Prostate gland (tissue), 2 donors: ENCODE measurements around the gene NCF4. TPM values are rescaled to one million over a fixed set of nuclear protein-coding genes. Genes with fewer than 3 reads are reported as not detected.

Experiments used
- DNase-seq: peaks from one replicate; pipeline ENCODE4 v3.0.0-alpha.2; 2019; ENCODE audit warnings: low spot score
- H3K27ac ChIP-seq, 2 donors: fragments of 200-600 bp; sonication (generic); 2 replicates each; pipeline ENCODE4 v1.5.1; 2017 to 2019
- H3K27me3 ChIP-seq: fragments of 200-600 bp; sonication (generic); replicated peaks from 2 replicates; pipeline ENCODE4 v1.5.1; 2019; ENCODE audit not compliant: insufficient read depth
- H3K36me3 ChIP-seq, 2 donors: fragments of 200-600 bp; sonication (generic); 1 replicate in 1 of 2; 2 replicates in 1 of 2; pipeline versions ENCODE4 v1.5.1 to v1.8.1; 2017 to 2019
- H3K4me1 ChIP-seq: fragments of 200-600 bp; sonication (generic); replicated peaks from 2 replicates; pipeline ENCODE4 v1.5.1; 2019
- H3K4me3 ChIP-seq, 2 donors: fragments of 200-600 bp; sonication (generic); 2 replicates each; pipeline ENCODE4 v1.5.1; 2017 to 2019
- H3K9me3 ChIP-seq: fragments of 200-600 bp; sonication (generic); 2 replicates; pipeline ENCODE4 v1.5.1; 2017
- POLR2A ChIP-seq: fragments of 450-650 bp; IDR thresholded peaks from one replicate; pipeline ENCODE4 v1.6.1; 2016; ENCODE audit warnings: antibody characterized with exemption, mild to moderate bottlenecking
- POLR2AphosphoS5 ChIP-seq: sonication (generic); formaldehyde crosslinking; IDR thresholded peaks from one replicate; pipeline ENCODE4 v1.6.1; 2017; ENCODE audit warnings: antibody characterized with exemption
- WGBS: methylation state at CpG from one replicate; pipeline ENCODE4 v1.1.5; 2018; 5-methylcytosine and 5-hydroxymethylcytosine counted together
- intact Hi-C: fragments of 100-400 bp; cut with DNase I; formaldehyde crosslinking; loops from one replicate; pipeline ENCODE4 v1.14.2; 2022
- total RNA-seq, 2 donors: library from RNA; depleted of rRNA; stranded (reverse); fragments of >200 nt; gene quantifications; one replicate each; pipeline ENCODE4 v1.1.0, GENCODE V29; 2016
- TF ChIP-seq, protein P1 (sequence below), 4 experiments: fragments of 200-600 bp in 2 of 4; fragments of 450-650 bp in 2 of 4; sonication (generic) in 2 of 4; IDR thresholded peaks; 1 replicate in 3 of 4; 2 replicates in 1 of 4; pipeline ENCODE4 v1.5.1; 2016 to 2019; ENCODE audit warnings: antibody characterized with exemption in 4 of 4, mild to moderate bottlenecking in 2 of 4, moderate library complexity in 2 of 4

NCF4 gene
- total RNA-seq, 2 donors from 2014 or later, result 0.91 to 3.5 TPM

DNA sequence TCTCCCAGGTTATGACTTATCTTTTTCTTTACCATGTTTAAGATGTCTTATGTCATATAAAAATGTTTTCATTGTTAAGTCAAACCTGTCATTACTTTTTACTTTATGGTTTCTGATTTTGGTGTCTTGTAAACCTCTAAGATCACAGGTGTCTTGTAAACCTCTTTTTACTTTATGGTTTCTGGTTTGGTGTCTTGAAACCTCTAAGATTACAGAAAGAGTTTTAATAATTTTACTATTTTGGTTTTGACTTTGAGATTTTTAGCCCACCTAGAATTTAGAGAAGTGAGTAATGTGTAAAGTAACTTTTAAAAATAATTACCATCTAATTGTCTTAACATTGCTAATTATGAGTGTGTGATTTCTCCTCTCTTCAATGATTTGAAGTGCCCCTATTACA lies 55.2 kb downstream of the NCF4 start:
- no peak for DNase-seq
- intact Hi-C loops, result no loop called here
- Histone ChIP-seq H3K4me3 (no peak overlapping the region), H3K27ac (no peak overlapping the region), H3K27me3 (peaks cover 3% of the 10 kb centered on the region), H3K9me3 (no peaks in the 10 kb centered on the region), H3K4me1 (no peaks in the 10 kb centered on the region), H3K36me3 (no peaks in the 10 kb centered on the region)
- TF ChIP-seq POLR2AphosphoS5 (no peak), POLR2A (no peak)
- TF ChIP-seq, protein P1, sequence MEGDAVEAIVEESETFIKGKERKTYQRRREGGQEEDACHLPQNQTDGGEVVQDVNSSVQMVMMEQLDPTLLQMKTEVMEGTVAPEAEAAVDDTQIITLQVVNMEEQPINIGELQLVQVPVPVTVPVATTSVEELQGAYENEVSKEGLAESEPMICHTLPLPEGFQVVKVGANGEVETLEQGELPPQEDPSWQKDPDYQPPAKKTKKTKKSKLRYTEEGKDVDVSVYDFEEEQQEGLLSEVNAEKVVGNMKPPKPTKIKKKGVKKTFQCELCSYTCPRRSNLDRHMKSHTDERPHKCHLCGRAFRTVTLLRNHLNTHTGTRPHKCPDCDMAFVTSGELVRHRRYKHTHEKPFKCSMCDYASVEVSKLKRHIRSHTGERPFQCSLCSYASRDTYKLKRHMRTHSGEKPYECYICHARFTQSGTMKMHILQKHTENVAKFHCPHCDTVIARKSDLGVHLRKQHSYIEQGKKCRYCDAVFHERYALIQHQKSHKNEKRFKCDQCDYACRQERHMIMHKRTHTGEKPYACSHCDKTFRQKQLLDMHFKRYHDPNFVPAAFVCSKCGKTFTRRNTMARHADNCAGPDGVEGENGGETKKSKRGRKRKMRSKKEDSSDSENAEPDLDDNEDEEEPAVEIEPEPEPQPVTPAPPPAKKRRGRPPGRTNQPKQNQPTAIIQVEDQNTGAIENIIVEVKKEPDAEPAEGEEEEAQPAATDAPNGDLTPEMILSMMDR (IDR thresholded peaks at IDR 0.05), result no peak

DNA sequence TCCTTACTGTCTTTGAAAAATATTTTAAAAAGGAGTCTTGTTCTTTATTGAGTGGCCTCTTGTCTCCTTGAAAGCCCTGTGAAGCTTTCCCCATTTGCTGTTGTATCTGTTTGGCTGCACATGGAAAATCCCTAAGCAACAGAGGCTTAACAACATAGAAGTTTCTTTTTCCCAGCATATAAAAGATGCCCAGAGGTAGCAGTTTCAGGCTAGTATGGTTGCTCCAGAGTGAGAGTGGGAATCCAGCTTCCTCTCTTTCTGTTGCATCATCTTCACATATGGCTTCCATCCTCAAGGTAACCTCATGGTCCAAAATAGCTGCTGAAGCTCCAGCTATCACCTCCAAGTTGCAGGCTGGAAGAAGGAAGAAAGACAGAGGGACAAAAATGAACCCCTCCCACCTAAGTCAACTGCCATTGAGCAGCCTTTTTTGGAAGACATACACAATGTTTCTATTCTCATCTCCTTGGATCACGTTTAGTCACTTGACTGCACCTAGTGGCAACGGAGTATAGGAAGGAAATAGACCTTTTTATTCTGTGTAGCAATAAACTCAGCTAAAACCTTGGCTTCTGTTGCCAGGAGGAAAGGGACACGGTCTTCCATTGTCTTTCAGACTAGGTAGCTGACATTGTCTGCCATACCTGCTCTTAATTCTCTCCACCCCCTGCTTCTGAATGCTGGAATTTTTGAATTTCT lies 57.9 kb downstream of the NCF4 start:
- 78% methylated on average over 3 of the region's 3 CpGs for WGBS
- peaks cover 3% of the 10 kb centered on the region for H3K27me3 ChIP-seq
- no peaks in the 10 kb centered on the region for H3K36me3 ChIP-seq
- H3K4me1 ChIP-seq, result no peaks in the 10 kb centered on the region
- no peak overlapping the region for H3K27ac ChIP-seq
- intact Hi-C loops, result no loop called here
- H3K9me3 ChIP-seq, result no peaks in the 10 kb centered on the region
- TF ChIP-seq POLR2A, result no peak
- no peak for TF ChIP-seq POLR2AphosphoS5
- TF ChIP-seq, protein P1 (IDR thresholded peaks at IDR 0.05), result no peak
- DNase-seq, result no peak
- no peak overlapping the region for H3K4me3 ChIP-seq

DNA sequence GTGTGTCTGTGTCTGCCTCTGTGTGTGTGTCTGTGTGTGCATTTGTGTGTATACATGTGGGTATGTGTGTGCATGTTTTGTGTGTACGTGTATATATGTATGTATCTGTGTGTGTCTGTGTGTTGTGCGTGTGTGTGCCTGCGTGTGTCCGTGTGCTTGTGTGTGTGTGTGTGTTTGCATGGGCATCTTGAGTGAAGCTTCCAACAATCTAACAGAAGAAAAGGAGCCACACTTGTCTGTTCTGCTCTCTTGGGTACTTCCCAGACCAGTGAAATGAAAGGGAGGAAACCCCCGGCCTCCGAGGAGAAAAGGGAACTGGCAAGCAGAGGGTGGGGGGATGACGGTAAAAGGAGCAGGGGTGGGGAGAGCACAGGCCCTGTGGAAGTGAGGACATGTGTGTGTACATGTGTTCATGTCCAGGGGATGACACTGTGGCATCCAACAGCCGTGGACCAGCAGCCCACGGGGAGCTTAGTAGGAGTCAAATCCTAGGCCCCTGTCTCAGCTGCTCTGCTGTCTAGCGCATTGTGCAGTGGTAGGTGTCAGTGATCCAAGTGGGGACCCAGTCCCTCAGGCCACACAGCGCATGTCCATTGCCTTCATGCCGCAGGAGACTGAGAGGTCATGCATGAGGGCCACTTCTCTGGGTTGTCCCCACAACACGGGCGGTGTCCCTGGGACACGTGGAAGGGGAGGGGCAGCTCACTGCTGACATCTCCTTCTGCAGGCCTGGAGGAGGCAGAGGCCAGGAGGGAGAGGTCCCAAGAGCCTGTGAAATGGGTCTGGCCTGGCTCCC lies 60.7 kb downstream of the NCF4 start:
- 68% methylated on average over 15 of the region's 15 CpGs for WGBS
- Histone ChIP-seq H3K27ac (no peak overlapping the region), H3K4me1 (no peaks in the 10 kb centered on the region), H3K27me3 (no peaks in the 10 kb centered on the region), H3K36me3 (no peaks in the 10 kb centered on the region), H3K4me3 (no peak overlapping the region), H3K9me3 (no peaks in the 10 kb centered on the region)
- TF ChIP-seq POLR2AphosphoS5 (no peak), POLR2A (no peak)
- TF ChIP-seq, protein P1 (IDR thresholded peaks at IDR 0.05), result no peak
- intact Hi-C loops, result no loop called here
- DNase-seq, result no peak

DNA sequence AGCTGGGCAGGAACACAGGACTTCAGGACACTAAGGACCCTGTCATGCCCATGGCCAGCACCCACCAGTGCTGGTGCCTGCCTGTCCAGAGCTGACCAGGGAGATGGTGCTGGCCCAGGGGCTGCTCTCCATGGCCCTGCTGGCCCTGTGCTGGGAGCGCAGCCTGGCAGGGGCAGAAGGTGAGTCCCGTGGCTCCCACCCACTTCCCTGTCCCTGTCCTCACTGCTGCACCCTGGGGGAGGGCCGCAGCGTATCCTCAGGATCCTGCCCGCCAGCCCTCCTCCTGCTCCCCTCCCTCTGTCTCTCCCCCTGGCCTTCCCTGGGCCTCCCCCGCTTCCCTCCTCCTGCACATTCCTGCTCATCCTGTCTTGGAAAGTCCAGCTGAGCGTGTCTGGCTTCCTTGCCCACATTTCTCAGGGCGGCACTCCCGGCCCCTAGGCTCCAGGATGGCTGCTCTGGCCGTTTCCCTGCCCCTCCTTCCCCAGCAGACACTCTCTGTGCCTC lies 61.4 kb downstream of the NCF4 start:
- no peak for TF ChIP-seq POLR2AphosphoS5
- TF ChIP-seq, protein P1 (IDR thresholded peaks at IDR 0.05), result no peak
- no peak for TF ChIP-seq POLR2A
- Histone ChIP-seq H3K36me3 (no peaks in the 10 kb centered on the region), H3K27me3 (no peaks in the 10 kb centered on the region), H3K27ac (no peak overlapping the region), H3K9me3 (no peaks in the 10 kb centered on the region), H3K4me1 (no peaks in the 10 kb centered on the region), H3K4me3 (no peak overlapping the region)
- WGBS, result 16% methylated on average over 10 of the region's 10 CpGs
- no peak for DNase-seq
- intact Hi-C loops, result no loop called here
